Keratinocyte (primary cell): ENCODE data around the gene WDR6. TPM values are rescaled to one million over a fixed set of nuclear protein-coding genes. Genes with fewer than 3 reads are reported as not detected.

ENCODE experiments used
- DNase-seq: peaks from one replicate; pipeline ENCODE4 v3.0.0-alpha.2; 2011; ENCODE audit warnings: low read depth, missing footprints, low spot score
- FAIRE-seq: peaks from 2 replicates; lab custom pipeline; 2011; peaks lifted over from hg19 to GRCh38; lab: Jason Lieb, UNC
- H2AFZ ChIP-seq: 2 replicates; pipeline ENCODE4 v1.6.0; 2012; ENCODE audit warnings: low read length, control low read depth, inconsistent platforms; ENCODE audit not compliant: control insufficient read depth
- H3K27ac ChIP-seq: 2 replicates; pipeline ENCODE4 v1.5.1; 2011; ENCODE audit warnings: low read length; ENCODE audit not compliant: control insufficient read depth, insufficient read depth
- H3K27me3 ChIP-seq: 3 replicates; pipeline ENCODE4 v1.6.0; 2011; ENCODE audit warnings: low read length; ENCODE audit not compliant: control insufficient read depth, insufficient read depth; ENCODE audit errors: extremely low read depth
- H3K36me3 ChIP-seq, 2 experiments: 2 replicates in 1 of 2; 3 replicates in 1 of 2; pipeline ENCODE4 v1.5.1; 2011; ENCODE audit warnings: low read length in 2 of 2, mild to moderate bottlenecking in 1 of 2; ENCODE audit not compliant: control insufficient read depth in 2 of 2, insufficient read depth in 2 of 2; ENCODE audit errors: extremely low read depth in 1 of 2
- H3K4me1 ChIP-seq: 3 replicates; pipeline ENCODE4 v1.5.1; 2011; ENCODE audit warnings: low read length; ENCODE audit not compliant: control insufficient read depth, insufficient read depth; ENCODE audit errors: extremely low read depth
- H3K4me2 ChIP-seq: 3 replicates; pipeline ENCODE4 v1.6.0; 2011; ENCODE audit warnings: low read depth, low read length; ENCODE audit not compliant: control insufficient read depth, insufficient read depth; ENCODE audit errors: extremely low read depth
- H3K4me3 ChIP-seq, 3 experiments: fragments of 200-600 bp in 1 of 3; sonication (generic) in 1 of 3; 2 replicates in 2 of 3; 3 replicates in 1 of 3; pipeline ENCODE4 v1.5.1; 2011 to 2016; ENCODE audit warnings: low read length in 3 of 3, mild to moderate bottlenecking in 3 of 3, control low read depth in 2 of 3, inconsistent platforms in 1 of 3, low read depth in 1 of 3, mixed read lengths in 1 of 3, mixed run types in 1 of 3, moderate library complexity in 1 of 3; ENCODE audit not compliant: control insufficient read depth in 2 of 3, insufficient read depth in 2 of 3; ENCODE audit errors: extremely low read depth in 1 of 3
- H3K79me2 ChIP-seq: 2 replicates; pipeline ENCODE4 v1.6.0; 2012; ENCODE audit warnings: low read length; ENCODE audit not compliant: control insufficient read depth, insufficient read depth
- H3K9ac ChIP-seq: 3 replicates; pipeline ENCODE4 v1.6.0; 2011; ENCODE audit warnings: low read length; ENCODE audit not compliant: control insufficient read depth, insufficient read depth; ENCODE audit errors: extremely low read depth
- H3K9me1 ChIP-seq: 3 replicates; pipeline ENCODE4 v1.6.0; 2011; ENCODE audit warnings: low read length; ENCODE audit not compliant: control insufficient read depth, insufficient read depth; ENCODE audit errors: extremely low read depth
- H3K9me3 ChIP-seq: 2 replicates; pipeline ENCODE4 v1.5.1; 2012; ENCODE audit warnings: low read depth, low read length; ENCODE audit not compliant: control insufficient read depth
- H4K20me1 ChIP-seq: 3 replicates; pipeline ENCODE4 v1.6.0; 2011; ENCODE audit warnings: low read length; ENCODE audit not compliant: control insufficient read depth, insufficient read depth; ENCODE audit errors: extremely low read depth
- CTCF ChIP-seq, 3 experiments: IDR thresholded peaks in 1 of 3; conservative IDR thresholded peaks in 1 of 3; optimal IDR thresholded peaks in 1 of 3; 2 replicates in 2 of 3; 3 replicates in 1 of 3; pipeline versions ENCODE3 to v1.5.1; 2011; ENCODE audit warnings: low read length in 3 of 3, mild to moderate bottlenecking in 3 of 3, moderate library complexity in 2 of 3, control low read depth in 1 of 3, inconsistent platforms in 1 of 3; ENCODE audit not compliant: insufficient read depth in 2 of 3; ENCODE audit errors: extremely low read depth in 1 of 3
- EZH2 ChIP-seq: IDR thresholded peaks from one replicate; pipeline ENCODE4 v1.6.1; 2012; ENCODE audit warnings: inconsistent platforms, mild to moderate bottlenecking, low read length, moderate library complexity
- dilution Hi-C: fragments of 300-500 bp; cut with MboI; formaldehyde crosslinking; loops from one replicate; pipeline ENCODE4 v1.7.0; 2020; ENCODE audit warnings: low sequenced_read_pairs; ENCODE audit not compliant: extremely low pct_ligation_motif_present
- polyA plus RNA-seq, 5 experiments: library from polyadenylated mRNA; depleted of rRNA in 3 of 5; stranded (reverse) in 3 of 5; stranded (forward) in 1 of 5; unstranded in 1 of 5; fragments of >200 nt; gene quantifications; 1 replicate in 1 of 5; 2 replicates in 3 of 5; 3 replicates in 1 of 5; pipeline versions ENCODE4 v1.2.1 to v1.2.3, GENCODE V29; 2011 to 2012; ENCODE audit warnings: missing spikeins in 2 of 5, low read depth in 1 of 5, low replicate concordance in 1 of 5

WDR6 gene
- polyA plus RNA-seq, 1 donor (not counting 4 experiments of a cell fraction or from before 2014, with no cell fraction given), result 61.5 TPM

DNA sequence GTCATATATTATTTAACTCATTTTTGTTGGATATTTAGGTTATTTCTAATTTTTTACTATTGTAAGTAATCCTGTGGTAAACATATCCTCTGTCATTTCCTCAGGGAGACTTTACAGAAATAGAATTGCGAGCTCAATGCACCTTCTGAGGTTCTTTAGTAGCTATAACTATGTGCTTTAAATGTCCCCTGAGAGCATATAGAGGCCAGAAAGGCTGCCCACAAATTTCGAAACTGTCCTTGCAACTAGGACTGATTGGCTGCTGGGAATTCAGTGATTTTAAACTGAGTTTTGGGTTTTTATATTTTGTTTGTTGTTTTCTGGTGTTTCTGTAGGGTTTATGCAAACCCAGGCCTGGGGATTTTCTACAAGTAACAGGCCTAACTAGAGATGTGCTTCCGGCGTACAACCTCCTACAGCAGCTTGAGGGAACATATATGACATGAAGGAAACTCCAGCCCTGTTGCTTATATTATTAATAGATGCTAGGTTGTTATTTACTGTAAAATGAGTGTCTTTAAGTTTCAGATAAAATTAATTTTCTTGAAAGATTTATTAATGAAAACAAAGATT is 46.3 kb upstream of the WDR6 start:
- H3K9me1 ChIP-seq, result no peaks in the 10 kb centered on the region
- no peaks in the 10 kb centered on the region for H4K20me1 ChIP-seq
- H2AFZ ChIP-seq, result no peak overlapping the region
- no peak for TF ChIP-seq EZH2
- no peak for TF ChIP-seq CTCF (optimal IDR thresholded peaks at IDR 0.05 in 1 of 3, IDR thresholded peaks at IDR 0.05 in 1 of 3, conservative IDR thresholded peaks at IDR 0.05 in 1 of 3; ENCODE audit: extremely low read depth in 1 of 3, insufficient read depth in 2 of 3, low read length in 3 of 3)
- dilution Hi-C loops, result no loop called here
- H3K36me3 ChIP-seq, result peaks cover 8 to 25% of the 10 kb centered on the region in 2 experiments
- H3K79me2 ChIP-seq, result peaks cover 10% of the 10 kb centered on the region
- FAIRE-seq, result no peak
- H3K27me3 ChIP-seq, result no peaks in the 10 kb centered on the region
- no peak overlapping the region for H3K27ac ChIP-seq
- no peak overlapping the region for H3K4me2 ChIP-seq
- H3K4me3 ChIP-seq, result no peak overlapping the region
- no peaks in the 10 kb centered on the region for H3K9me3 ChIP-seq
- H3K4me1 ChIP-seq, result no peaks in the 10 kb centered on the region
- no peak overlapping the region for H3K9ac ChIP-seq
- no peak for DNase-seq

GRCh38 chr3:48962340-48962739 is 44.9 kb upstream of the WDR6 start:
- no peaks in the 10 kb centered on the region for H3K27me3 ChIP-seq
- H3K9me1 ChIP-seq, result no peaks in the 10 kb centered on the region
- dilution Hi-C loops, result no loop called here
- DNase-seq (no peak), FAIRE-seq (no peak)
- H4K20me1 ChIP-seq, result no peaks in the 10 kb centered on the region
- H3K4me1 ChIP-seq, result no peaks in the 10 kb centered on the region
- H3K4me3 ChIP-seq, result no peak overlapping the region
- peaks cover 6% of the 10 kb centered on the region for H3K79me2 ChIP-seq
- H3K9me3 ChIP-seq, result no peaks in the 10 kb centered on the region
- no peak overlapping the region for H3K4me2 ChIP-seq
- H2AFZ ChIP-seq, result no peak overlapping the region
- no peak overlapping the region for H3K27ac ChIP-seq
- H3K36me3 ChIP-seq, result peaks cover 12 to 25% of the 10 kb centered on the region in 2 experiments
- TF ChIP-seq CTCF (optimal IDR thresholded peaks at IDR 0.05 in 1 of 3, IDR thresholded peaks at IDR 0.05 in 1 of 3, conservative IDR thresholded peaks at IDR 0.05 in 1 of 3; ENCODE audit: extremely low read depth in 1 of 3, insufficient read depth in 2 of 3, low read length in 3 of 3) (no peak), EZH2 (no peak)
- no peak overlapping the region for H3K9ac ChIP-seq
